GM12873 (cell line): ENCODE measurements around the gene ENG.

Experiments used
- CTCF ChIP-seq: IDR thresholded peaks from 2 replicates; pipeline ENCODE4 v1.5.1; 2012; ENCODE audit warnings: low read depth, mild to moderate bottlenecking, moderate library complexity, low read length, control low read depth; ENCODE audit not compliant: insufficient read depth; ENCODE audit errors: missing control alignments

Gene ENG

GRCh38 chr9:127884976-127885490, 30.6 kb upstream of the ENG start:
- no peak for TF ChIP-seq CTCF

GRCh38 chr9:127884427-127884911, 30.0 kb upstream of the ENG start:
- TF ChIP-seq CTCF: no peak

GRCh38 chr9:127883959-127884358, 29.5 kb upstream of the ENG start:
- TF ChIP-seq CTCF: no peak

GRCh38 chr9:127880143-127880542, 25.7 kb upstream of the ENG start:
- no peak for TF ChIP-seq CTCF

- no peak for TF ChIP-seq CTCF
Measured at GRCh38 chr9:127878652-127879390, 24.4 kb upstream of the ENG start.

- TF ChIP-seq CTCF: no peak
Measured at GRCh38 chr9:127878001-127878651, 23.7 kb upstream of the ENG start.

- TF ChIP-seq CTCF: no peak
Measured at GRCh38 chr9:127877566-127877998, 23.1 kb upstream of the ENG start, which contains the start of gene AK1. TSS of gene AK1 (minus strand) at chr9:127877675. CDS start at chr9:127874617, 3,058 bp downstream.
